ENCODE results near the gene FAM98A. TPM values are rescaled to one million over a fixed set of nuclear protein-coding genes. Genes with fewer than 3 reads are reported as not detected.

Gene FAM98A
- polyA plus RNA-seq, 1 donor from 2014 or later = 14.5 TPM

- Histone ChIP-seq H3K36me3 (ENCODE audit: insufficient read depth, low read length) (no peaks in the 10 kb centered on the region), H2AFZ (ENCODE audit: low read depth, low read length) (no peak overlapping the region), H3K4me2 (ENCODE audit: low read length) (no peak overlapping the region), H3K9me2 (ENCODE audit: insufficient read depth, low read length) (no peaks in the 10 kb centered on the region), H4K20me1 (ENCODE audit: insufficient read depth) (no peaks in the 10 kb centered on the region), H3K9ac (ENCODE audit: low read length) (no peak overlapping the region), H3K9me3 (ENCODE audit: low read length) (no peaks in the 10 kb centered on the region), H3F3A (ENCODE audit: insufficient read depth, low read length, poor library complexity, severe bottlenecking) (no peaks in the 10 kb centered on the region), H3K4me3 (ENCODE audit: low read length) (no peak overlapping the region), H3K27me3 (ENCODE audit: insufficient read depth, low read depth, low read length) (no peaks in the 10 kb centered on the region), H3K79me2 (replicated peaks; ENCODE audit: insufficient read depth, low read length) (no peaks in the 10 kb centered on the region), H3K27ac (ENCODE audit: low read length) (no peak overlapping the region)
- TF ChIP-seq TAF1 (IDR thresholded peaks at IDR 0.05; ENCODE audit: low read depth) (no peak), RAD21 (conservative IDR thresholded peaks at IDR 0.05) (no peak), SMC3 (conservative IDR thresholded peaks at IDR 0.05; ENCODE audit: poor library complexity) (no peak), EZH2 (IDR thresholded peaks at IDR 0.05; ENCODE audit: borderline replicate concordance, insufficient read depth, low read length, poor library complexity, severe bottlenecking) (no peak), POLR2AphosphoS5 (IDR thresholded peaks at IDR 0.05) (no peak), REST (IDR thresholded peaks at IDR 0.05; ENCODE audit: borderline replicate concordance) (no peak)
Observed at GRCh38 chr2:33577084-33577483, 22.0 kb downstream of the FAM98A start.

GRCh38 chr2:33573657-33574056, 25.4 kb downstream of the FAM98A start:
- Histone ChIP-seq H2AFZ (ENCODE audit: low read depth, low read length) (no peak overlapping the region), H3K79me2 (replicated peaks; ENCODE audit: insufficient read depth, low read length) (no peaks in the 10 kb centered on the region), H3K27ac (ENCODE audit: low read length) (no peak overlapping the region), H3K27me3 (ENCODE audit: insufficient read depth, low read depth, low read length) (no peaks in the 10 kb centered on the region), H3K4me3 (ENCODE audit: low read length) (no peak overlapping the region), H3K4me2 (ENCODE audit: low read length) (no peak overlapping the region), H3F3A (ENCODE audit: insufficient read depth, low read length, poor library complexity, severe bottlenecking) (no peaks in the 10 kb centered on the region), H4K20me1 (ENCODE audit: insufficient read depth) (no peaks in the 10 kb centered on the region), H3K9me3 (ENCODE audit: low read length) (no peaks in the 10 kb centered on the region), H3K36me3 (ENCODE audit: insufficient read depth, low read length) (no peaks in the 10 kb centered on the region), H3K9me2 (ENCODE audit: insufficient read depth, low read length) (no peaks in the 10 kb centered on the region), H3K9ac (ENCODE audit: low read length) (no peak overlapping the region)
- TF ChIP-seq MXI1 (conservative IDR thresholded peaks at IDR 0.05; ENCODE audit: poor library complexity, severe bottlenecking) (no peak), POLR2AphosphoS5 (IDR thresholded peaks at IDR 0.05) (no peak)

GRCh38 chr2:33570681-33571080, 28.4 kb downstream of the FAM98A start:
- no peak overlapping the region for H3K4me3 ChIP-seq (ENCODE audit: low read length)
- H3K36me3 ChIP-seq (ENCODE audit: insufficient read depth, low read length) = no peaks in the 10 kb centered on the region
- no peaks in the 10 kb centered on the region for H3K79me2 ChIP-seq (replicated peaks; ENCODE audit: insufficient read depth, low read length)
- H3K27ac ChIP-seq (ENCODE audit: low read length) = no peak overlapping the region
- no peaks in the 10 kb centered on the region for H4K20me1 ChIP-seq (ENCODE audit: insufficient read depth)
- no peak for TF ChIP-seq TAF1 (IDR thresholded peaks at IDR 0.05; ENCODE audit: low read depth)
- no peak for TF ChIP-seq RAD21 (conservative IDR thresholded peaks at IDR 0.05)
- TF ChIP-seq REST (IDR thresholded peaks at IDR 0.05; ENCODE audit: borderline replicate concordance) = no peak
- no peak for TF ChIP-seq CTCF (IDR thresholded peaks at IDR 0.05; ENCODE audit: poor library complexity, severe bottlenecking)
- no peak for TF ChIP-seq SMC3 (conservative IDR thresholded peaks at IDR 0.05; ENCODE audit: poor library complexity)
- TF ChIP-seq MXI1 (conservative IDR thresholded peaks at IDR 0.05; ENCODE audit: poor library complexity, severe bottlenecking) = no peak
- no peak for TF ChIP-seq POLR2AphosphoS5 (IDR thresholded peaks at IDR 0.05)
- no peak for TF ChIP-seq EZH2 (IDR thresholded peaks at IDR 0.05; ENCODE audit: borderline replicate concordance, insufficient read depth, low read length, poor library complexity, severe bottlenecking)
- no peak for TF ChIP-seq EP300 (conservative IDR thresholded peaks at IDR 0.05; ENCODE audit: poor library complexity, severe bottlenecking)
- no peaks in the 10 kb centered on the region for H3F3A ChIP-seq (ENCODE audit: insufficient read depth, low read length, poor library complexity, severe bottlenecking)
- no peaks in the 10 kb centered on the region for H3K9me3 ChIP-seq (ENCODE audit: low read length)
- no peaks in the 10 kb centered on the region for H3K27me3 ChIP-seq (ENCODE audit: insufficient read depth, low read depth, low read length)
- no peak overlapping the region for H3K9ac ChIP-seq (ENCODE audit: low read length)
- H3K4me2 ChIP-seq (ENCODE audit: low read length) = no peak overlapping the region
- no peak overlapping the region for H2AFZ ChIP-seq (ENCODE audit: low read depth, low read length)
- H3K9me2 ChIP-seq (ENCODE audit: insufficient read depth, low read length) = no peaks in the 10 kb centered on the region
